ENCODE data around the gene KLHL17. TPM values are rescaled to one million over a fixed set of nuclear protein-coding genes. Genes with fewer than 3 reads are reported as not detected.
"Not testable (repeated sequence)": the region's sequence is repeated elsewhere in the genome, so short reads cannot be mapped to it uniquely, and the experiment has no call there.

KLHL17 gene
- polyA plus RNA-seq, 1 donor (not counting 4 experiments of a cell fraction or from before 2014, with no cell fraction given) = 6.5 TPM

DNA sequence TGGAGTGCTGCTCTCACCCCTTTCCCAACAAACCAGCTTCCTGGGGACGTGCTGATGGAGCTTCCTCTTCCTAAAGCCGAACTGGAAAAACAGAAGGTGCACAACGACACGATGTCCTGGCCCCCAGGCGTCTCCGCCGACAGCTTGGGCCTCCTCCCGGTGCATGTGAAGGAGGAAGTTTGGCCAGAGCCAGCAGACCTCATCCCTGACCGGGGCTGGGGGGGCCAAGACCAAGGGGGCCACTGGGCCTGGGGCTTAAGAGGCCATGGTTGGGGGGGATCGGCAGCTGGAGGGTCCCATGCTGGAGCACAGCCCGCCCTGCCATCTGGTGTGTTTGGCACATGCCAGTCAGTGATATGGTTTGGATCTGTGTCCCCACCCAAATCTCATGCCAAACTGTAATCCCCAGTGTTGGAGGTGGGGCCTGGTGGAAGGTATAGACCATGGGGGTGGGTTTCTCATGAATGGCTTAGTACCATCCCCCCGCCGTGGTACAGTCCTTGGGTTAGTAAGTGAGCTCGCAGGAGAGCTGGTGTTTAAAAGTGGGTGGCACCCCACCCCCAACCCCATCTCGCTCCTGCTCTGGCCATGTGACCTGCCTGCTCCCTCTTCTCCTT is 33.1 kb downstream of the KLHL17 start:
- TF ChIP-seq EZH2 (IDR thresholded peaks at IDR 0.05; ENCODE audit: low read length) (no peak), CTCF (optimal IDR thresholded peaks at IDR 0.05 in 1 of 3, IDR thresholded peaks at IDR 0.05 in 1 of 3, conservative IDR thresholded peaks at IDR 0.05 in 1 of 3; ENCODE audit: extremely low read depth in 1 of 3, insufficient read depth in 2 of 3, low read length in 3 of 3) (no peak)
- Histone ChIP-seq H3K4me3 (ENCODE audit: control insufficient read depth in 2 of 3, extremely low read depth in 1 of 3, insufficient read depth in 2 of 3, low read depth in 1 of 3, low read length in 3 of 3) (no peak overlapping the region), H3K9me1 (ENCODE audit: control insufficient read depth, extremely low read depth, insufficient read depth, low read length) (no peaks in the 10 kb centered on the region), H3K9ac (ENCODE audit: control insufficient read depth, extremely low read depth, insufficient read depth, low read length) (no peak overlapping the region), H3K4me1 (ENCODE audit: control insufficient read depth, extremely low read depth, insufficient read depth, low read length) (no peaks in the 10 kb centered on the region), H2AFZ (ENCODE audit: control insufficient read depth, low read length) (no peak overlapping the region), H3K27ac (ENCODE audit: control insufficient read depth, insufficient read depth, low read length) (no peak overlapping the region), H3K79me2 (ENCODE audit: control insufficient read depth, insufficient read depth, low read length) (no peaks in the 10 kb centered on the region), H3K9me3 (ENCODE audit: control insufficient read depth, low read depth, low read length) (no peaks in the 10 kb centered on the region), H3K36me3 (ENCODE audit: control insufficient read depth in 2 of 2, extremely low read depth in 1 of 2, insufficient read depth in 2 of 2, low read length in 2 of 2) (no peaks in the 10 kb centered on the region), H4K20me1 (ENCODE audit: control insufficient read depth, extremely low read depth, insufficient read depth, low read length) (peaks cover 5% of the 10 kb centered on the region), H3K4me2 (ENCODE audit: control insufficient read depth, extremely low read depth, insufficient read depth, low read depth, low read length) (no peak overlapping the region), H3K27me3 (ENCODE audit: control insufficient read depth, extremely low read depth, insufficient read depth, low read length) (peaks cover 21% of the 10 kb centered on the region)
- FAIRE-seq = no peak
- dilution Hi-C loops (cut with MboI; ENCODE audit: extremely low pct_ligation_motif_present, low sequenced_read_pairs) = no loop called here
- DNase-seq (ENCODE audit: low read depth, low spot score) = no peak

DNA sequence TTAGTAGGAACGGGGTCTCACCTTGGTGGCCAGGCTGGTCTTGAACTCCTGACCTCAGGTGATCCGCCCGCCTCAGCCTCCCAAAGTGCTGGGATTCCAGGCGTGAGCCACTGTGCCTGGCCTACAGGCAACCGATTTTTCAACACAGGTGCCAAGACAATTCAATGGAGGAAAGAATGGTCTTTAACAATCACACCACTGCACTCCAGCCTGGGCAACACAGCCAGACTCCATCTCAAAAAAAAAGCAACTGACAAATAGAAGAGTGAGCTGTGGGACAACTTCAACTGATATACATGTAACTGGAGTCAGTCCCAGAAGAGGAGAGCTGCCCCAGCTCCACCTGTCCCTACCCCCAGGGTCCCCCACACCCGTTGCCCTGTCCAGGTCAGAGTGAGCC is 34.2 kb downstream of the KLHL17 start:
- peaks cover 29% of the 10 kb centered on the region for H3K27me3 ChIP-seq (ENCODE audit: control insufficient read depth, extremely low read depth, insufficient read depth, low read length)
- H4K20me1 ChIP-seq (ENCODE audit: control insufficient read depth, extremely low read depth, insufficient read depth, low read length); H3K79me2 ChIP-seq (ENCODE audit: control insufficient read depth, insufficient read depth, low read length); H3K9me1 ChIP-seq (ENCODE audit: control insufficient read depth, extremely low read depth, insufficient read depth, low read length); H3K9me3 ChIP-seq (ENCODE audit: control insufficient read depth, low read depth, low read length); H2AFZ ChIP-seq (ENCODE audit: control insufficient read depth, low read length); H3K4me3 ChIP-seq (ENCODE audit: control insufficient read depth in 2 of 3, extremely low read depth in 1 of 3, insufficient read depth in 2 of 3, low read depth in 1 of 3, low read length in 3 of 3); DNase-seq (ENCODE audit: low read depth, low spot score); dilution Hi-C loops (cut with MboI; ENCODE audit: extremely low pct_ligation_motif_present, low sequenced_read_pairs); H3K4me2 ChIP-seq (ENCODE audit: control insufficient read depth, extremely low read depth, insufficient read depth, low read depth, low read length); H3K36me3 ChIP-seq (ENCODE audit: control insufficient read depth in 2 of 2, extremely low read depth in 1 of 2, insufficient read depth in 2 of 2, low read length in 2 of 2); H3K27ac ChIP-seq (ENCODE audit: control insufficient read depth, insufficient read depth, low read length); FAIRE-seq; H3K9ac ChIP-seq (ENCODE audit: control insufficient read depth, extremely low read depth, insufficient read depth, low read length); H3K4me1 ChIP-seq (ENCODE audit: control insufficient read depth, extremely low read depth, insufficient read depth, low read length): not testable (repeated sequence)
